Measurements from ENCODE around the gene SUCLG2.

SUCLG2 gene

DNA sequence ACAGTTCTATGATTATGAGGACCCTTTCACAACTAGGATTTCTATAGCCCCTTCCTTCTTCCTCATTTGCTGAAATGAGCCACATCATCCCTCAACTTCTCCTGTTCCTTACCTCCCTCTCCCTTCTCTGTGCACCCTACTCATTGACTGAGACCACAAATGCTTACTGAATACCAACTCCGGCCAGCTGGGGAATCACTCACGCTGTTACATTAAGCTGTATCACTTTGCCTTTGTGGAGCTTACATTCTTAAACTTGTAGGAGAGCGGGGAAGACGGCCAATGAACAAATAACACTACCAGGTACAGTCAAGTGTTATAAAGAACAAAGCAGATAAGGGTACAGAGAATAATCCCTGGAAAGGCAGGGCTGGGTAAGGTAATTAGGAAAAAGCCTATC lies 5.7 kb downstream of the SUCLG2 start:
- DNase-seq: no peak

DNA sequence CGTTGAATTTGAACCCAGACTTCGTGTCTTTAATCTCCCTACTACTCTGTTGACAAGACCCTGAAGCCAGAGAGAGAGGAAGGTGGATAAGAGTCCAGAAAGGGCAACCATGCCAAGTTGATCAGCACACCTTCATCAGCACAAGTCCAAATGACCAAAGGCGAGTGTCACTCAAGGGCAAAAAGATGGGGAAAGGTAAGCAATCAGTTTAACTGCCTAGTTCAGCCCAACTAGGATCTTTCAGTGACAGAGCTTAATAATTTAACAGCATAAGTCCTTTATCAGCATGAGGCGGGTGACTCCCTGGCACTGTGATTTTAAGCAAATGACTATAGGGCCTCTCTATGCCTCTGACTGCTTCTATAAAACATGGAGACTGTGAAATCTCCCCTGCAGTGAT lies 6.2 kb downstream of the SUCLG2 start:
- DNase-seq: peak; percentile 4

DNA sequence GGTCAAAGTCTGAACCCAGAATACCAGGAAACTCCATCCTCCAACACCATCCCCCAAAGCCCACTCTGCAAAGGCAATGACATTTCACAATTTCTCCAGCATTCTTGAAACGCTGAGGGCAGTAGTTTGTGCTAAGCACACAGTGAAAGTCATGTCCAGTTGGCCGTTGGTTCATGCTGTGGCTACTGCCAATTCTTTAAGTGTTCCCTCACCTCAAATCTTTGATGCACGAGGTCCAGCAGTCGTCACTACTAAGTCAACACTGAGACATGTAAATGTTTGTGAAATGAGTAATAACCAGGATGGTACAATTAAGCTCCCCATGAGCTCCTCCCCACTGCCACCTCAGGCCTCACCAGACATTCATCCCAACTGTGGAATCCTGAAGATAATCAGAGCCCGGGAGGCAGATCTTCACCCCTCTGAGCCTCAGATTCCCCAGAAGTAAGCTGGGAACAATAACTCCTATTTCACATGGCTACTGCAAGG lies 7.0 kb downstream of the SUCLG2 start:
- peak; percentile 85 for DNase-seq

DNA sequence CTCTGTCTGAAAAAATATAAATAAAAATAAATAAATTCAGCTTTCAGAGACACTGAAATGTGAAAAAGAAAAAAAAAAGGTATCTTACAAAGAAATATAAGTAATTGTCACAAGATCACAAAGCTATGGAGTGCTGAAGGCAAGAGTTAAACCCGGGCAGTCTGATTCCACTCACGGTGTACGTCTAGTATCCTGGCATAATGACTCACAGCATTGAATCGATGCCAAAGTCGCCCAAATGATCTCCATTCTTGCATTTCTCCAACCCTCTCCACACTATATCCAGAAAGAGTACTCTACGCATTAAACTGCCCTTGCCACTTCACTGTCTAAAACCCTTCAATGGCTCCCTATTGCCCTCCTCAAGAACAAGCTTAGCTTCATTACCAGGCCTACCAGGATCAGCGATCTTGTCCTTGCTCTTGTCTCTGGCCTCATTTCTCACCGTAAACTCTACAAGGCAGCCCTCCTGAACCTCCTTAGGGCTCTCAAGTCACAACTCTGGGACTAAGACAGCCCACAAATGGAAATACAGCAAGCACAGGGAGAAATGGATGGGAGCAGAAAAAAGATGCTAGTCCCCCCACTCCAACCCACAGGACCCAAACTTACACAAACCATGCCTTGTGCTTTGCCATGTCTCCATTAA lies 7.7 kb downstream of the SUCLG2 start:
- DNase-seq: peak; percentile 3

DNA sequence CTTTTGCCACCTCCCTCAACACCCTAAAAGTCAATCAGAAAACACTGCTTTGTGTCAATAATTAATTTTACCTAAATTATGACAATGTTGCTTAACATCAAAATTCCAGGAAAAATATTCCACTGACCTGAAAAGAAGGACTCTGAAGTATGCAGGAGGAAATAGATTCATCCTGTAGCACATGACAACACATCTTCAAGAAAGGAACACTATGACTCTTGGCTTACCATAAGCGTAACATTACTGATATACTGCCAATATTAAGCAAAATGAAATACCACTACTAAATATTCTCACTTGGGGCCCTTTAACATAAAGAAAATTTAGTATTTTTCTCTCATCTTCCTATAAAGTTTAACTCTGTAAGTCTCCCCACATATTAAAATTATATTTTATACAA lies 9.6 kb downstream of the SUCLG2 start:
- no peak for DNase-seq

DNA sequence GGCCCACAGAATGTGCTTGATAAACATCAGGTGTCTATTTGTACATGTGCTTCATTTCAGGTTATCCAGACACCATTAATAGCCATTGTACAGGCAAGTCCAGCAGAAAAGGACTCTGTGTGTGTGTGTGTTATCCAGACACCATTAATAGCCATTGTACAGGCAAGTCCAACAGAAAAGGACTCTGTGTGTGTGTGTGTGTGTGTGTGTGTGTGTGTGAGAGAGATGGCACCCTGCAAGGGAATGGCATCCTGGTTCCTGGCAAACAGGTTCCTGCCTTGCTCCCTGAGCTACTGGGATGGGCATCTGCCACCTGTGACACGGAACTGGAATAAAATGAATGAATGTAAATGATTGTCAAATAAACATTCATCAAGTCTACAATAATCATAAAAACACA lies 11.7 kb downstream of the SUCLG2 start:
- no peak for DNase-seq

DNA sequence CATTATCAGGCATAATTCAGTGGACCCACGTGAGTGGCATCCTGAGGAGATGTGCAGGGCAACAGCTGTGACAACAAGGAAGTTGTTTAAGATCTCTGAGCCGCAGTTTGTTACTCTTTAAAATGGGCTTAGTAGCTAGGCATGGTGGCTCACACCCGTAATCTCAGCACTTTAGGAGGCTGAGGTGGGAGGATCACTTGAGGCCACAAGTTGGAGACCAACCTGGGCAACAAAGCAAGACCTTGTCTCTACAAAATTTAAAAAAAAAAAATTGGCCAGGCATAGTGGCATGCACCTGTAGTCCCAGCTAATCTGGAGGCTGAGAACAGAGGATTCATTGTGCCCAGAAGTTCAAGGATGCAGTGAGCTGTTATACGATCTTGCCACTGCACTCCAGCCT lies 12.2 kb downstream of the SUCLG2 start:
- no peak for DNase-seq

DNA sequence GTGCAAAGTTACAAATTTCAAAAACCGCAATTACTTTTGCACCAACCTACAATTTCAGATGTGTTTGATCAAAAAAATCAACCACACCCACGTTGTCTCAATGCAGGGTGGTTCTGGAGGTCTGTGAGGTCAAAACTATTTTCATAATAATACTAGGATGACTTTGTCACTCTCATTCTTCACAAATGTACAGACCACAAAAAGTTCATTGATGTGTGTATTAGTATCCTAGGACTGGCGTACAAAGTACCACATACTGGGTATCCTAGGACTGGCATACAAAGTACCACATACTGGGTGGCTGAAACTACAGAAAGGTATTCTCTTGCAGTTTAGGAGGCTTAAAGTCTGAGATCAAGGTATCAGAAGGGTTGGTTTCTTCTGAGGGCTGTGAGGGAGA lies 13.0 kb downstream of the SUCLG2 start:
- DNase-seq: no peak

DNA sequence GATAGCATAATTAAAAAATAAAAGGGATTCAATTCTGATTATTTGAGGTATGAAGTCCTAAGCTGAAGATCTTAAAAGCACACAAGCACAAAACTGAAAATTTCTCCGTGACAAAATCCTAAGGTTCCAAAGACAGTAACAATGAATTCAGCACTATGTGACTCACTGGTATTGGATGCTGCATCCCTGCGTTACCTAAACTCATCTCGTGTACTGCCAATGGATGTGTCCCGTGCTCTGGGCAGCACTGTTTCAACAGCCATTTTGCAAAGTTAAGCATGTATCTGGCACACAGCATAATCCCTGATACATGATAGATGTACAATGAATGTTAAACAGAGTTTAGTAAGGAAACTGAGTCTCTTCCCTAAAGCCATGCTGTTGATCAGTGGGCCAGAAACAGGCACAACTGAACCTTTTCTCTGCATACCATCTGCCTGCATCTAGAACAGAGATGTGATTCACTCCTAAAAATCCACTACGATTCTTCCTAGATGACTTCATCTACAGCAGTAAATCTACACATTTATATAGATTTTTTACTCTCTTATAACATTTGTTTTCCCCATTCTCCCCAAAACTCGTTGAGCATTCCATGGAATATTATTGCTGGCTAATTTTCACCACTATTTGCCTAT lies 14.3 kb downstream of the SUCLG2 start:
- DNase-seq: no peak

DNA sequence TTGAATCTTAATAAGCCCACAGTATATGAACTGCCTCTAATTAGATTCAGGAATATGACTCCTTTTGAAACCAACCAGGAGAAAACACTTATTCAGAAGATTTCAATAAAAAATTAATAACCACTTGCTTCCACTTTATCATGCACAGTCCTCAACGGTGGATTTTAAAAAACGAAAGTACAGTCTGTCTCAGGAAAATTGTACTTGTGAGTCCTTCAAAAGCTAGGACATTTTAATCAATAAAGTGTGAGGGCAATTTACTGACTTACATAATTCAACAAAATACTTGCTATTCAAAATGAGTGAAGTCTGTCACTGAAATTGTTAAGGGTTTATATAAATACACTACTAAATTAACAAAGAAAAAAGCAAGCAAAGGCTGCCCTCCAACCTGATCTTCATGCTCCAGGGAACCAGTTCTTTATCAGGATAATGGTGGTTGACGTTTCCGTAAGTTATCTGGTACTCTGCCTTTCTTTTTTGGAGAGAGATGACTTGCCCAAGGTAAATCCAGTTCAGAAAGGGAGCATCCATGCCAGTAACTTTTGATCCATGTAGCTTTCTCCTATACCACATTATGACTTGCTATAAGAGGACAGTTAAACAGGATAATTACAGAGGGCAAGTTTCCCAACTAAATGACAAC lies 17.0 kb downstream of the SUCLG2 start:
- no peak for DNase-seq

DNA sequence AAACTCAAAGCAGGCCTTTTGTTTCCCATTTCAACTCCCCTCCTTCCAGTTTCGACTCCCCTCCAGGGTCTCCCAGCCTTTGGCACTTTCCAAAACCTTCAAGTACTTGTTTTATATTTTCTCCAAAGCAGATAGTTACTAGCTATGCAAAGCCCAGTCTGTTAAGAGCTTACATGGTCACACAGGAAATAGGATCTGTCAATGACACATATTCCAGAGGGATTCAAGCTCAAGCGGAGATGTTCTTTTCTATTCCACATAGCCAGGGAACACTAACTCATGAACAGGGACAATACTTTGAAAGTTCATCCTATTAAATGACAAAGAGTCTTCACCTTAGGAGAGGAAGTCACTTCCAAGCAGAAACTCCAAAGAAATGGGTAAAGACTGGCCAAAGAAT lies 18.6 kb downstream of the SUCLG2 start:
- no peak for DNase-seq

DNA sequence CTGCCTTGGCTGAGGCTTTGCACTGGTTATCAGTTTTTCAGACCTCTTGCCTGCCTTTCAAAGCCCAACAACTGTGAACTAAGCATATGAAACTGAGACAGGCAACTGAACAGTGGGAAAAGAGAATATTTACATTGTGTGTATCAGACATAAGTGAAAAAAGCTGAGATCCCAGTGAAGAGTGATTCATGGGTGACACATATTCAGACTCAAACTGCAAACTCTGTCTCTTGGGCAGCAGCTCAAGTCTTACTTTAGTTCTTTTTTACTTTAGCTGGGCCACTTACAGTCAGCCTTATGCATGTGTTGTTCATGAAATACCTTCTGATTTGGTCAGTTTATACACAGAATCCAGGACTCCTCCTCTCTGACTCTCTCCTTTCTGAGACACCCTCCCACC lies 19.2 kb downstream of the SUCLG2 start:
- no peak for DNase-seq

DNA sequence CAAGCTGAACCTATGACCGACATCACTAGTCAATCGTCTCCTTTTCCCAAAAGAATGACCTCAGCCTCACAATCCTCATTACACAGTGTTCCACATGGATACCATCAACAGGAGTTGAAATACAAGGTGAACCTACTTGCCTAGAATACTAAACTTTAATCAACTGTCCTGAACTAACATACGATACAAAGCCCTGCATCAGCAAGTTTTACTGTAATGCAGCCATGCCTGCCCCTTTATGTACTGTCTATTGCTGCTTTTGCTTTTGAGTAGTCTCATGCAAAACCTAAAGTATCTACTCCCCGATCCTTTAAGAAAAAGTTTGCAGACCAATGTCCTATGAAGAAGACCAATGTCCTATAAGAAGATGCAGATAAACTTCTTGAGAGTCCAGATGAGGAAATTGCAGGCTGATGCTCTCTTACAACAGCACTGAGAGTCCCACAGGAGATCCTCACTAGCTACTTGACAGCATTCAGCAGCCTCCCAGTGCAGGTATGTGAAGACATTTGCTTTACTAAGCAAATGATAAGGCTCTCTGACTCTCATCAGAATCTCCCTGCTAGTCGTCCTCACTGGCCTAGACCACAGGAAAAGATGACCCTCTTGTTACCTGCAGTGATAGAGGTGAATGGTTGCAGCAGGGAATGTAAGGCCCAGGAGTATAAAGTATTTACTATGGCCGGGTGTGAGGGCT lies 23.6 kb downstream of the SUCLG2 start:
- DNase-seq: no peak

DNA sequence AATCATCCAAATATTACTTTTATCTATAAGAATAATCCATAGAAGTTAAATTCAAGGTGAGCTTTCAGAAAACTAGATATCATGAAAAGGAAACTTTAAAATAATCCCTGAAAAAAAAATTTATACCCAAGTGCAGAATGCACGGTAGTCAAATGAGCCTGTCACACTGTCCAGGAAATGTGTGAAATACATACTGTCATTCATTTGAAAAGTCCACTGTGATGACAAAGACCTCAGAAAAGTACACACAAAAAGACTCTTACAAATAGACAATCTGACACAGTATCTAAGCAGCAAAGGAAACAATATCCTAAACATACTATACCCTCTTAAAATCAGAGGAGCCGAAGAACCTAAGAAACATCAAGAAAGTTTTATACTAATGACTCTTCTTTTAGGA lies 29.7 kb downstream of the SUCLG2 start:
- no peak for DNase-seq

DNA sequence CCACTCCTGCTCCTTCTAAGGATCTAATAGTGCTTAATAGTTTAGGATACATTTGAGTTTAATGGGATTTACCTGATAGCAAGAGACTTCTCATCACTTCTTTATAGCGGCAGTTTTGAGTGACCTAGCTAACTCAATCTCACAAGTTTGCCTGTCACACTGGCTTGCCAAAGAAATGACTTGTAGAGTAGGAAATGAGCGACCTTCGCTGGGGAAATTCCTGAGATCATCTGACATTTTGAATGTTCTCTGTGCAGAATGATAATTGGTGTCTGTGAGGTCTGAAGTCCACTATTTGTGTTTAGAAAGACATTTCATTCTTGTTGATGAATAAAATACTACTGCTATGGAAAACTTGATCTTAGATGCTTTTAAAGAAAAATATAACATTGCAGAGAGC lies 30.3 kb downstream of the SUCLG2 start:
- DNase-seq: no peak

DNA sequence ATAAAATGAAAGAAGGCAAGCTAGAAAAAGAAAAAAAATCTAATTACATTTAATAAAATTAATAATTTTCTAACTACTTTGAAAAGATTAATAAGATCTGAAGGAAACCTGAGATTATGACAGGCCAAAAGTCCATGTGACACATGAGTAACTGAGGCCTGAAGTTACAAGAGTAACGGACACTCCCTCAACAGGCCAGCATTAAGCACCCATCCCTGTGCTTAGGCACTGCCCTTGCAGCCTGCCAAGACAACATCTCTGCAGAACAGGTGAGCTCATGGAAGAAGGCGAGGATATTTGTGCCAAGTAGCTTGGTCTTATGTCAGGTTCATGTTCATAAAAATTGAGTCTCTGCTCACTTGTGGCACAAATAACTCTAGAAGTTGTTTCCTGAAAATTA lies 31.8 kb downstream of the SUCLG2 start:
- no peak for DNase-seq

DNA sequence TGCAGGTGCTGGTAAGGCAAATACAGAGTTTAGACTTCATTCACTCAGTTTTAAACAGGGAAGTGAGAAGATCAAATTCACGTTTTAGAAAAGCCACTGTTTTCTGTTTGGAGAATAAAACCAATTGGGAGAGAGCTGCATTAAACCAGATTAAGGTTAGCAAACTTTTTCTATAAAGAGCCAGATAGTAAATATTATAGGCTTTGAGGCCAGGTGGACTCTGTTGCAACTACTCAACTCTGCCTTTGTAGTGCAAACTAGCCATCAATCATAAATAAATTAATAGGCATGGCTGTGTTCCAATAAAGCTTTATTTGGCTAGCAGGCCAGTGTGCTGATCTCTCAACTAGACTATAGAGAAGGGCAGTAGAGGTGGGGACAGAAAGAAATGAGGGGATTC lies 33.5 kb downstream of the SUCLG2 start:
- peak; percentile 7 for DNase-seq

DNA sequence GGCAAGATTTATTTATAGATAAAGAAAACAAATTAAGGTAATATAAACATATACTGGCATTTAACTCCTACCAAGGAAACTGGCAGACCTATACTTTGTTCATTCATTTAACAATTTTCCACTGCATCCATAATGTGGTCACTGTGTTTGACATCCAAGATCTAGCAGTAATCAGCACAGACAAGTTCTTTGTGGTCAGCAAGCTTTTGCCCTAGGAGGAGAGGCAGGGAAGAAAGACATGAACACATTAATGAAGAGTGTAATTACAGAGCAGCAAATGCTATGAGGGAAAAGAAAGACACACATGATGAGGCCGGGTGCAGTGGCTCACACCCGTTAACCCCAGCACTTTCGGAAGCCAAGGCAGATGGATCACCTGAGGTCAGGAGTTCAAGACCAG lies 34.4 kb downstream of the SUCLG2 start:
- DNase-seq: peak; percentile 43

DNA sequence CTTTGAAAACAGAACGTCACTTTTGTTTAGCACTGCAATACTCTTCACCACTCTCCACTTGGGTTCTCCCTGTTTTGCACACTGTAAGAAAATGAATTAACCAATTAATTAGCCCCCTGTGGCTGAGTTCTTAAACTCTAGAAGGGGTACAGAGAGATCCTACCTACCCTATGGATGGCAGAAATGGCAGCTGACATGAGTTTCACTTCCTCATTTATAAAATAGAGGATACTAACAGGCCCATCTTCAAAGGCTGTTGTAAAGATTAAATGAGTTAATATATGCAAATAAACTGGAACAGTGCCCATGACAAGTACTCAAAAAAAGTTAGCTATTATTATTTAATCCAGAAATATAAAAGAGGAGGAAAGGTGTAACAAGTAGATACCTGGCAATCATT lies 36.9 kb downstream of the SUCLG2 start:
- DNase-seq: no peak

DNA sequence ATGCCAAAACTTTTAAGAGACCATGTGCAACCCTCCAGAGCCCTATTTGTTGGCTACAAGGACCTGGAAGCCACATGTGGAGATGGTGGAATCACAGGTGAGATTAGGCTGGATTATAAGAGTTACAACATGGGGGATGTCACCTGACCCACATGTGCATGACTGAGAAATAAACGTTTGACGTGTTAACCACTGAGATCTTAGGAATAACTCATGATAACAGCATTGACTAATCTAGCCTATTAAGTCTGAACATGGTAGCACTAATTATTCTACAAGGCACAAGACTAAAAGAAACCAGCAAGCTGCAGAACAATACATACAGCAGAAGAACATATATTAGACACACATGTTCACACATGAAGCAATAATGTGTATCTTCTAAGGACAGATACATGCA lies 38.4 kb downstream of the SUCLG2 start:
- no peak for DNase-seq

DNA sequence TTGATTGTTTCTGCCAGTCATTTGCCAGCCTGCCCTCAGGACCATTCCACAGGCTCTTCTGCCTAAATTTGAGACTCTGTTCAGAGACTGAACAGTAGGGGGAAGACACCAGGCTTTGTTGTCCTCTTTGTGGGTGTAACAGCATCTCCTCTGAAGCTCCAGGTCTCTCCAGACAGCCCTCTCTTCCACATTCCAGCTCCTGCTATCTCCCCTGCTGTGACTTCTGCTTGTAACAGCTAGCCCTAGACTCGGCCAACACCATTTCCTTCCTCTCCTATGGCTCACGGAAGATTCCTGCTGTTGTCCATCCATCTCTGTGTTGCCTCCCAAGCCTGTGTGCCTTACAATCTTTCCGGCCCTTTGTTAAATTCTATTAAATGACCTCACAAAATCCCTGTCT lies 40.2 kb downstream of the SUCLG2 start:
- DNase-seq: no peak

DNA sequence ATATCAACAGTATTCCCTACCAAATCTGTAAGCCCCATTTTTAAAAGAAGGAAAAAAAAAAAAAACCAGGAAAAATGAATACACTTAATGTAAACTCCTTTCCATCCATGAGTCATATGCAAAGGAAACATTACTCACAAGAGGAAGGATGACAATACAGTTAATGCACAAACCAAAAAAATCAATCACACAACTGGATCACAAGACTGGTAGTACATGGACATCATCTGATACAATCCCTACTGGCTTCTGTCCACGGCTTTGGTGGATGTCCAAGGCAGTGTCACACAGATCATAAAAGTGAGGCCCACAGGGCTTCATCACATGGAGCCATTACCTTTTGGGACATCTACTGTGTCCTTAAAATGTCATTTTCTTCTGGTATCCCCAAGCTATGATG lies 44.0 kb downstream of the SUCLG2 start:
- no peak for DNase-seq

DNA sequence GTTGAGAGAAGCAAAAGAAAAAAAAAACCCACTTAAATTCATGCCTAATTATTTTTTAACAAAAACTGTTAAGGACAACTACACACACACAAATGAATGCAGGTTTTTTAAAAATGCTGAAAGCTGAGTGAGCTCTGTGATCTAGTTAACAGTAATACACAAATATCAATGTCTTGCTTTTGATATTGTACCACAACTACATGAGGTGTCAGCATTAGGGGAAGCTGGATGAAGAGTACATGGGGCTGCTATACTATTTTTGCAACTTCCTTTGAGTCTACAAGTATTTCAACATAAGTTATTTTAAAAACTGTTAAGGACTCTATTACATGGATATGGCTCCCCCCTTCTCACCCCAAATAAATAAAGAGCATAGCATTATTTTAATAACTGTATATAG lies 44.7 kb downstream of the SUCLG2 start:
- no peak for DNase-seq

DNA sequence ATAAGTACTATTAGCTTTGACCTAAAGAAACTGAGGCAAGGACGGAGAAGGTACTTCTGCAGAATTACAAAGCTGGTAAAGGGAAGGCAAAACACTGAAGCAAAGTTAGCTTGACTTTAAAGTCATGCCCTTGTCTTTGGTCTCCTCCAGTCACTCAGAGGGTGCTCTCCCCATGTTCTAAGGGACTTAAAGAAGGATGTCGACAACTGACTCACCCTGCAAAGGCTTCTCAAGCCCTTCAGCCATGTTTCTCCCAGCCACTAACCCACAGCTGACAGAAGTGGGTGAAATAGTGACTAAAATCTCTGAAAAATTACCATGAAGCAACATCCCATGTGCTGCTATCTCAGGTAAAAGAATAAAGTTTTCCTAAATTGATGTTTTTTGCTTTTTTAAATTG lies 46.4 kb downstream of the SUCLG2 start:
- DNase-seq: no peak
